ENCODE data around the gene LRP1B. TPM values are rescaled to one million over a fixed set of nuclear protein-coding genes. Genes with fewer than 3 reads are reported as not detected.

LRP1B gene
- total and polyA plus RNA-seq, 2 of the 8 experiments (the other 6 are each of a cell fraction or from before 2014, with no cell fraction given), result 0.03 TPM; not detected in 1

GRCh38 chr2:140311905-140312304 lies 1818.9 kb downstream of the LRP1B start (continued):
- TF ChIP-seq EGR1 (IDR thresholded peaks at IDR 0.05; ENCODE audit: borderline replicate concordance, low read depth, low read length), result no peak
- no peak for TF ChIP-seq KDM4A (IDR thresholded peaks at IDR 0.05; ENCODE audit: low read depth, low read length, severe bottlenecking)
- TF ChIP-seq GTF2F1 (IDR thresholded peaks at IDR 0.05; ENCODE audit: borderline replicate concordance, low read depth, low read length), result no peak
- no peak for TF ChIP-seq KDM5A (IDR thresholded peaks at IDR 0.05; ENCODE audit: low read length)

Data from H1 (cell line).